ENCODE measurements around the gene KIF1B. TPM values are rescaled to one million over a fixed set of nuclear protein-coding genes. Genes with fewer than 3 reads are reported as not detected.

KIF1B gene
- total and polyA plus RNA-seq, 4 donors = 8.4 to 40.9 (median 8.9) TPM

DNA sequence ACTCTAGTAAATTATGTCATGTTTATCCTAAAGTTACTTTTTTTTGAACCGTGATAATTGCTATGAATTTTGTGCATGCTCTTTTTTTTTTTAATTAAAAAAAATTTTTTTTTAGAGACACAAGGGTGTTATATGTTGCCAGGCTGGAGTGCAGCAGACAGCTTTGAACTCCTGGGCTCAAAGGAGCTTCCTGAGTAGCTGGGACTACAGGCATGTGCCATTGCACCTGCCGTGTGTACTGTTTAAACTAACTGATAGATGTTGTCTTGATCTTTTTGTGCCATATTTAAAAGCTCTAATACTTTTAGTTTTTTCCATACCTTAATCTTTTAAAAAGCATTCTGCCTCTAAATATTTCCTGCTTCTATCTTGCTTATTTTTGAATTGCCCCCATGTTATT, 60.7 kb downstream of the KIF1B start:
- TF ChIP-seq FOXA2 (IDR thresholded peaks at IDR 0.05) = no peak
- TF ChIP-seq NR2F2 (IDR thresholded peaks at IDR 0.05) = no peak
- no peak for TF ChIP-seq EGR1 (IDR thresholded peaks at IDR 0.05; ENCODE audit: low read depth in 2 of 2)
- TF ChIP-seq SP1 (IDR thresholded peaks at IDR 0.05) = no peak
- no peak for TF ChIP-seq RAD21 (IDR thresholded peaks at IDR 0.05)
- TF ChIP-seq FOXA1 (IDR thresholded peaks at IDR 0.05) = no peak
- TF ChIP-seq, protein P1, sequence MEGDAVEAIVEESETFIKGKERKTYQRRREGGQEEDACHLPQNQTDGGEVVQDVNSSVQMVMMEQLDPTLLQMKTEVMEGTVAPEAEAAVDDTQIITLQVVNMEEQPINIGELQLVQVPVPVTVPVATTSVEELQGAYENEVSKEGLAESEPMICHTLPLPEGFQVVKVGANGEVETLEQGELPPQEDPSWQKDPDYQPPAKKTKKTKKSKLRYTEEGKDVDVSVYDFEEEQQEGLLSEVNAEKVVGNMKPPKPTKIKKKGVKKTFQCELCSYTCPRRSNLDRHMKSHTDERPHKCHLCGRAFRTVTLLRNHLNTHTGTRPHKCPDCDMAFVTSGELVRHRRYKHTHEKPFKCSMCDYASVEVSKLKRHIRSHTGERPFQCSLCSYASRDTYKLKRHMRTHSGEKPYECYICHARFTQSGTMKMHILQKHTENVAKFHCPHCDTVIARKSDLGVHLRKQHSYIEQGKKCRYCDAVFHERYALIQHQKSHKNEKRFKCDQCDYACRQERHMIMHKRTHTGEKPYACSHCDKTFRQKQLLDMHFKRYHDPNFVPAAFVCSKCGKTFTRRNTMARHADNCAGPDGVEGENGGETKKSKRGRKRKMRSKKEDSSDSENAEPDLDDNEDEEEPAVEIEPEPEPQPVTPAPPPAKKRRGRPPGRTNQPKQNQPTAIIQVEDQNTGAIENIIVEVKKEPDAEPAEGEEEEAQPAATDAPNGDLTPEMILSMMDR (IDR thresholded peaks at IDR 0.05; ENCODE audit: low read depth, low read length, missing input control) = no peak
- TF ChIP-seq YY1 (IDR thresholded peaks at IDR 0.05) = no peak
- no peak for TF ChIP-seq HNF4G (IDR thresholded peaks at IDR 0.05)
- TF ChIP-seq, protein P2, sequence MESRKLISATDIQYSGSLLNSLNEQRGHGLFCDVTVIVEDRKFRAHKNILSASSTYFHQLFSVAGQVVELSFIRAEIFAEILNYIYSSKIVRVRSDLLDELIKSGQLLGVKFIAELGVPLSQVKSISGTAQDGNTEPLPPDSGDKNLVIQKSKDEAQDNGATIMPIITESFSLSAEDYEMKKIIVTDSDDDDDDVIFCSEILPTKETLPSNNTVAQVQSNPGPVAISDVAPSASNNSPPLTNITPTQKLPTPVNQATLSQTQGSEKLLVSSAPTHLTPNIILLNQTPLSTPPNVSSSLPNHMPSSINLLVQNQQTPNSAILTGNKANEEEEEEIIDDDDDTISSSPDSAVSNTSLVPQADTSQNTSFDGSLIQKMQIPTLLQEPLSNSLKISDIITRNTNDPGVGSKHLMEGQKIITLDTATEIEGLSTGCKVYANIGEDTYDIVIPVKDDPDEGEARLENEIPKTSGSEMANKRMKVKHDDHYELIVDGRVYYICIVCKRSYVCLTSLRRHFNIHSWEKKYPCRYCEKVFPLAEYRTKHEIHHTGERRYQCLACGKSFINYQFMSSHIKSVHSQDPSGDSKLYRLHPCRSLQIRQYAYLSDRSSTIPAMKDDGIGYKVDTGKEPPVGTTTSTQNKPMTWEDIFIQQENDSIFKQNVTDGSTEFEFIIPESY (IDR thresholded peaks at IDR 0.05) = no peak
- no peak for TF ChIP-seq GABPA (IDR thresholded peaks at IDR 0.05 in 1 of 2, conservative IDR thresholded peaks at IDR 0.05 in 1 of 2)
- TF ChIP-seq TAF1 (conservative IDR thresholded peaks at IDR 0.05) = no peak
- TF ChIP-seq HNF4A (conservative IDR thresholded peaks at IDR 0.05) = no peak
- TF ChIP-seq, protein P3, sequence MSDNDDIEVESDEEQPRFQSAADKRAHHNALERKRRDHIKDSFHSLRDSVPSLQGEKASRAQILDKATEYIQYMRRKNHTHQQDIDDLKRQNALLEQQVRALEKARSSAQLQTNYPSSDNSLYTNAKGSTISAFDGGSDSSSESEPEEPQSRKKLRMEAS (IDR thresholded peaks at IDR 0.05) = no peak
- Histone ChIP-seq H3K36me3 (ENCODE audit: control insufficient read depth in 4 of 4, insufficient read depth in 3 of 4, low read depth in 1 of 4, low read length in 3 of 4) (peaks cover 5 to 10% (median 9%) of the 10 kb centered on the region in 4 donors), H3K27me3 (ENCODE audit: control insufficient read depth in 4 of 4, insufficient read depth in 4 of 4, low read length in 3 of 4) (no peaks in the 10 kb centered on the region), H3K4me1 (ENCODE audit: control insufficient read depth in 4 of 4, insufficient read depth in 4 of 4, low read length in 3 of 4) (peaks cover 2 to 11% (median 4%) of the 10 kb centered on the region in 4 donors), H3K9me3 (ENCODE audit: control insufficient read depth in 4 of 4, low read length in 3 of 4) (no peaks in the 10 kb centered on the region), H3K27ac (ENCODE audit: low read depth in 1 of 2, low read length in 2 of 2) (no peak overlapping the region), H3K4me3 (ENCODE audit: low read depth in 1 of 3, low read length in 3 of 3) (no peak overlapping the region), H3K9ac (ENCODE audit: low read depth in 1 of 2, low read length in 2 of 2) (no peak overlapping the region)
- DNase-seq (ENCODE audit: low spot score) = no peak
- 75% methylated on average over 2 of the region's 2 CpGs for WGBS

DNA sequence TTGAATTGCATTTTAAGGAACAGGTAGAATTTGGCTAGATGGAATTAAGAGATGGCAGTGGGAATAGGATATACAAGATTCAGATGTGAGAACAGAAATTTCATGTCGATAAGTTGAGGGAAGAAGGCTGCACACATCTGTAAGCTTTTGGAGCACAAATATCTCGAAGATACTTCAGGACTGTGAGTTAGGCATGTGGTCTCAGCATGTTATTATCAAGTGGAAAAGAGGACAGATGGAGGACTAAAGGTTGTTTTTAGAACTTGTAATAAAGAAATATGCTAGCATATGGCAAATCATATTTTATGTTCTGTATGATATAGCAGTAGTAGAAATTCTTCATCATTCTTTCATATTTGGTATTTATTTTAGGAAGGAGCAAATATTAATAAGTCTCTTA, 61.5 kb downstream of the KIF1B start:
- Histone ChIP-seq H3K4me1 (ENCODE audit: control insufficient read depth in 4 of 4, insufficient read depth in 4 of 4, low read length in 3 of 4) (peaks cover 2 to 11% (median 4%) of the 10 kb centered on the region in 4 donors), H3K27ac (ENCODE audit: low read depth in 1 of 2, low read length in 2 of 2) (no peak overlapping the region), H3K27me3 (ENCODE audit: control insufficient read depth in 4 of 4, insufficient read depth in 4 of 4, low read length in 3 of 4) (no peaks in the 10 kb centered on the region), H3K36me3 (ENCODE audit: control insufficient read depth in 4 of 4, insufficient read depth in 3 of 4, low read depth in 1 of 4, low read length in 3 of 4) (peaks cover 5 to 12% (median 10%) of the 10 kb centered on the region in 4 donors), H3K9me3 (ENCODE audit: control insufficient read depth in 4 of 4, low read length in 3 of 4) (no peaks in the 10 kb centered on the region), H3K9ac (ENCODE audit: low read depth in 1 of 2, low read length in 2 of 2) (no peak overlapping the region), H3K4me3 (ENCODE audit: low read depth in 1 of 3, low read length in 3 of 3) (no peak overlapping the region)
- no peak for DNase-seq (ENCODE audit: low spot score)
- WGBS = 86% methylated on average over 2 of the region's 2 CpGs
- TF ChIP-seq, protein P2 (IDR thresholded peaks at IDR 0.05) = no peak
- TF ChIP-seq, protein P1 (IDR thresholded peaks at IDR 0.05; ENCODE audit: low read depth, low read length, missing input control) = no peak
- no peak for TF ChIP-seq RXRA (IDR thresholded peaks at IDR 0.05)
- TF ChIP-seq JUND (IDR thresholded peaks at IDR 0.05) = no peak
- no peak for TF ChIP-seq RAD21 (IDR thresholded peaks at IDR 0.05)
- TF ChIP-seq, protein P4, sequence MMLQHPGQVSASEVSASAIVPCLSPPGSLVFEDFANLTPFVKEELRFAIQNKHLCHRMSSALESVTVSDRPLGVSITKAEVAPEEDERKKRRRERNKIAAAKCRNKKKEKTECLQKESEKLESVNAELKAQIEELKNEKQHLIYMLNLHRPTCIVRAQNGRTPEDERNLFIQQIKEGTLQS (IDR thresholded peaks at IDR 0.05) = no peak
- TF ChIP-seq, protein P3 (IDR thresholded peaks at IDR 0.05) = no peak
- TF ChIP-seq YY1 (IDR thresholded peaks at IDR 0.05) = no peak
- no peak for TF ChIP-seq NR2F2 (IDR thresholded peaks at IDR 0.05)
- TF ChIP-seq, protein P5, sequence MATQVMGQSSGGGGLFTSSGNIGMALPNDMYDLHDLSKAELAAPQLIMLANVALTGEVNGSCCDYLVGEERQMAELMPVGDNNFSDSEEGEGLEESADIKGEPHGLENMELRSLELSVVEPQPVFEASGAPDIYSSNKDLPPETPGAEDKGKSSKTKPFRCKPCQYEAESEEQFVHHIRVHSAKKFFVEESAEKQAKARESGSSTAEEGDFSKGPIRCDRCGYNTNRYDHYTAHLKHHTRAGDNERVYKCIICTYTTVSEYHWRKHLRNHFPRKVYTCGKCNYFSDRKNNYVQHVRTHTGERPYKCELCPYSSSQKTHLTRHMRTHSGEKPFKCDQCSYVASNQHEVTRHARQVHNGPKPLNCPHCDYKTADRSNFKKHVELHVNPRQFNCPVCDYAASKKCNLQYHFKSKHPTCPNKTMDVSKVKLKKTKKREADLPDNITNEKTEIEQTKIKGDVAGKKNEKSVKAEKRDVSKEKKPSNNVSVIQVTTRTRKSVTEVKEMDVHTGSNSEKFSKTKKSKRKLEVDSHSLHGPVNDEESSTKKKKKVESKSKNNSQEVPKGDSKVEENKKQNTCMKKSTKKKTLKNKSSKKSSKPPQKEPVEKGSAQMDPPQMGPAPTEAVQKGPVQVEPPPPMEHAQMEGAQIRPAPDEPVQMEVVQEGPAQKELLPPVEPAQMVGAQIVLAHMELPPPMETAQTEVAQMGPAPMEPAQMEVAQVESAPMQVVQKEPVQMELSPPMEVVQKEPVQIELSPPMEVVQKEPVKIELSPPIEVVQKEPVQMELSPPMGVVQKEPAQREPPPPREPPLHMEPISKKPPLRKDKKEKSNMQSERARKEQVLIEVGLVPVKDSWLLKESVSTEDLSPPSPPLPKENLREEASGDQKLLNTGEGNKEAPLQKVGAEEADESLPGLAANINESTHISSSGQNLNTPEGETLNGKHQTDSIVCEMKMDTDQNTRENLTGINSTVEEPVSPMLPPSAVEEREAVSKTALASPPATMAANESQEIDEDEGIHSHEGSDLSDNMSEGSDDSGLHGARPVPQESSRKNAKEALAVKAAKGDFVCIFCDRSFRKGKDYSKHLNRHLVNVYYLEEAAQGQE (IDR thresholded peaks at IDR 0.05) = no peak

Data from liver (tissue), 9 donors.